ENCODE measurements around the gene C2orf15. TPM values are rescaled to one million over a fixed set of nuclear protein-coding genes. Genes with fewer than 3 reads are reported as not detected.

C2orf15 gene
- total RNA-seq, result under 1 TPM in 3 of 10 donors, not detected in 7; 0.23 to 0.30 (median 0.28) TPM
- polyA plus RNA-seq, result under 1 TPM in 1 of 2 donors, not detected in 1; 0.03 TPM
- long read RNA-seq, donor 1, result 0 reads
- long read RNA-seq, donor 2, result 0 reads
- long read RNA-seq, donor 3, result 0 reads

DNA sequence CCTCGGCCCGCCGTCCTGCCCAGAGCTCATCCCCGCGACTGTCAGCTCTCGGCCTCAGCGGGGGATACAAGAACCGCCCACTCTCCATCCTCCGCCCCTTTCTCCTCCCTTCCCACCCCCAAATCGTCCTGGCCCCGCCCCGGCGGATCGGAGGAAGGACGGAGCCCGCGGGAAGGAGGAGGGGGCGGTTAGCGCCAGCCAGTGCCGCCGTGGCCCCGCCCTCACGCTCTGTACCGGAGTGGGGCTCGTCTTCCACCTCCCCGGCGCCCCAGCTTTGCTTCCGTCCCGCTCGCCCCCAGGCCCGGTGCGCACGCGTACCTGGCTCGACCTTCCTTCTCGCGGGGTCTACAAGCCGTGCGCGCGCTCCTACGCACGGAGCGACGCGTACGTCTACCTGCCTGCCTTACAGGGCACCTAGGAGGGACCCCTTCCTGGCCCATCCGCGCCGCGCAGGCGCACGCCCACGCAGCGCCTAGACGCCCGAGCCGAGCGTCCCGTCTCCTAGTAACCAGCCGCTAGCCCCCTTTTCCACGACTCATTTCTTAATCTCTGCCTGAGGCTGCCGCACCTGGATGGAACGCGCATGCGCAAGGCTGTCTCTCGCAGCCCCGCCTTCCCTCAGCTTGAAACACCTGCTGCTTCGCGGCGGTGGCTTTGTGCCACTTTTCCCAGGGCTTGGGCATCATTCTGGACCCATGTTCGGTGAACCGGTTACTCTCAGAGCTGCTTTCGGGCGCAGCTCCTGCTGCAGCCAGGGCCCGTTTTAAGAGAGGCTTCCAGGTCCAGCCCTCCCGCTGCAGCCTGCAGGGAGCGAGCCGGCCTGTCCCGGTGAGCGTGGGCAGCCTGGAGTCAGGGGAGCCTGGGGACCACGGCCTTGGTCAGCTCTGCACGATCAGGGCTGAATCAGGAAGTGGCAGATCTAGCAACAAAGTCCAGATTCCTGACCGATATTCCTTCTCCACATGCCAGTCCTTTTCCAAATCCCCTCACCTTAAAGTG is at the start of gene C2orf15:
C2orf15 (plus strand) TSS at position 598 of the 999 bp plus-strand sequence. CDS start 8,852 bp downstream, outside the sequence.
- Histone ChIP-seq H3K9me3 (no peaks in the 10 kb centered on the region), H3K4me1 (peaks cover 0 to 19% (median 12%) of the 10 kb centered on the region in 9 donors), H3K27me3 (no peaks in the 10 kb centered on the region), H3K27ac (peak within 1 kb of the TSS; percentile 13 to 82 (median 72)), H3K4me3 (peak within 1 kb of the TSS; percentile 68 to 99 (median 88)), H3K36me3 (no peaks in the 10 kb centered on the region)
- 0 to 1% methylated on average over 79 to 84 of the region's 84 CpGs for WGBS, 2 donors
- intact Hi-C loops (cut with DNase I), result loop anchor here in 2 of 10 donors (2.0 to 5.0 kb wide), 2 partner anchors 13 to 41 kb away; partner anchors contain the start of genes LIPT1 (in 1 of the 2), MITD1 (in 1 of the 2), MRPL30 (in 1 of the 2) and TSGA10 (in 1 of the 2)
- no peak for TF ChIP-seq CTCF (IDR thresholded peaks at IDR 0.05)
- ATAC-seq, result peak; percentile 97 to 99 (median 98)
- peak; percentile 92 for DNase-seq

DNA sequence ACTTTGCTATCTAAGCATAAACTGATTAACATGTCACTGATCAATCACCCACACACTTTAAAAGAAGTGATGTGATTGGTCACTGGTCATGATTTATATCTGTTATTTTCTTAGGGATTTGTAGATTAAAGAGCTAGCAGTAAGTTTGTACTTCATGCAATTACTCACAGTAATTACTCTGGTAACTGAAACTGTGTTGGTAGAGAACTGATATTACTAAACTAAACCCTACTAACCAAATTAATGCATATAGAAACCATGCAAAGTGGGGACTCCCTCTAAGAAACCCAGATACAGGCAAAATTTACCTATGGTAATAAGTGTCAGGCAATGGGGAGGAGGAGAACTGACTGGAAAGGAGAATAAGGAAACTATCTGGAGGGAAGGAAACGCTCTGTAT is 44.8 kb upstream of the C2orf15 start:
- no peaks in the 10 kb centered on the region for H3K27me3 ChIP-seq
- no peaks in the 10 kb centered on the region for H3K4me1 ChIP-seq
- no peaks in the 10 kb centered on the region for H3K36me3 ChIP-seq
- no peak overlapping the region for H3K27ac ChIP-seq
- intact Hi-C loops (cut with DNase I), result no loop called here
- no peak overlapping the region for H3K4me3 ChIP-seq
- no peak for TF ChIP-seq CTCF (IDR thresholded peaks at IDR 0.05)
- ATAC-seq (no peak), DNase-seq (no peak)
- WGBS, 2 donors, result 78 to 81% methylated on average over 1 of the region's 1 CpG
- H3K9me3 ChIP-seq, result peaks cover 0 to 25% (median 6%) of the 10 kb centered on the region in 11 donors

DNA sequence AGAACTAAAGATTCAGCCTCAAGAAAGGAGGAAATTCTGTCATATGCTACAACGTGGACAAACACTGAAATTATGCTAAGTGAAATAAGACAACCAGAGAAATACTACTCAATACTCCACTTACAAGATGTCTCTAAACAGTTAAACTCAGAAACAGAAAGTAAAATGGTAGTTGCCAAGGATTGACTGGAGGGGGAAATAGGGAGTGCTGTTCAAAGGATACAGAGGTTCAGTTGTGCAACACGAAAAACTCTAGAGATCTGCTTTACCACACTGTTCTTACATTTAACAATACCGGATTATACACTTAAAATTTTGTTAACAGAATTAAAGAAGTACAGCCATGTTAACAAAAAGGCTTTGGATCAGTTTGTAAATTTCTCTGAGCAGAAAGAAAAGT is 39.8 kb upstream of the C2orf15 start:
- 43 to 49% methylated on average over 3 of the region's 3 CpGs for WGBS, 2 donors
- Histone ChIP-seq H3K4me1 (peaks cover 0 to 2% (median 0%) of the 10 kb centered on the region in 9 donors), H3K4me3 (no peak overlapping the region), H3K27ac (no peak overlapping the region), H3K27me3 (no peaks in the 10 kb centered on the region), H3K36me3 (no peaks in the 10 kb centered on the region), H3K9me3 (no peaks in the 10 kb centered on the region)
- TF ChIP-seq CTCF (IDR thresholded peaks at IDR 0.05), result no peak
- intact Hi-C loops (cut with DNase I), result no loop called here
- no peak for DNase-seq
- ATAC-seq, result peak in 1 of 8 donors; percentile 59

DNA sequence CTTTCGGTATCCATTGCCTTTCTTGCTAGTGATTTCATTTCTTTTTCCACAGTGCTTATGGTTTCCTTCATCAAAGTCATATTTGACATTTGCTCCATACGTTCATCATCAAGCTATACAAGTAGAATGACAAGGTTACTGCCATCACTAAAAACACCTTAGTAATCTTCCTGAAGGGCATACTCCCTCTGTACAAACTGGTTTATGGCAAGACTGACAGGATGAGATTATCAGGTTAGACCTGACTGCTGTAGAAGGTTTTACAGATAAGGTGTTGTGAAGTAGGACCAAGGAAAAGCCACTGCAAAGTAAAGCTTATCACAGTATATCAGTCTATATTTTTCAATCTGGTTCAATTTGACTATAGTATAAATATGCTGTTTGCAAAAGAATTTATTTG is 37.5 kb upstream of the C2orf15 start:
- intact Hi-C loops (cut with DNase I), result no loop called here
- peaks cover 0 to 5% (median 0%) of the 10 kb centered on the region in 9 donors for H3K4me1 ChIP-seq
- H3K9me3 ChIP-seq, result no peaks in the 10 kb centered on the region
- no peak for DNase-seq
- no peak for ATAC-seq
- H3K36me3 ChIP-seq, result no peaks in the 10 kb centered on the region
- WGBS, 2 donors, result 68 to 69% methylated on average over 2 of the region's 2 CpGs
- no peaks in the 10 kb centered on the region for H3K27me3 ChIP-seq
- H3K4me3 ChIP-seq, result no peak overlapping the region
- TF ChIP-seq CTCF (IDR thresholded peaks at IDR 0.05), result no peak
- no peak overlapping the region for H3K27ac ChIP-seq

All from heart right ventricle (tissue), 16 donors.